Adrenal gland (tissue), 12 donors: Measurements from ENCODE around the gene NAGS. TPM values are rescaled to one million over a fixed set of nuclear protein-coding genes. Genes with fewer than 3 reads are reported as not detected.

Experiments used
- DNase-seq, 7 donors: peaks; one replicate each; pipeline ENCODE4 v3.0.0-alpha.2; 2019 to 2020
- H3K27ac ChIP-seq, 5 donors: fragments of 200-600 bp; sonication (generic) in 4 of 5; 1 replicate in 3 of 5; 2 replicates in 2 of 5; pipeline versions ENCODE4 v1.5.1 to v1.8.0; 2016 to 2020; ENCODE audit warnings: mild to moderate bottlenecking in 1 of 5
- H3K27me3 ChIP-seq: fragments of 200-600 bp; 2 replicates; pipeline ENCODE4 v1.8.0; 2021
- H3K36me3 ChIP-seq, 2 donors: fragments of 200-600 bp; replicated peaks in 1 of 2; 1 replicate in 1 of 2; 2 replicates in 1 of 2; pipeline versions ENCODE4 v1.5.1 to v1.8.0; 2018 to 2022
- H3K4me1 ChIP-seq, 2 donors: fragments of 200-600 bp; replicated peaks in 1 of 2; 1 replicate in 1 of 2; 2 replicates in 1 of 2; pipeline versions ENCODE4 v1.5.1 to v1.8.0; 2018 to 2021
- H3K4me3 ChIP-seq, 4 donors: fragments of 200-600 bp; sonication (generic) in 3 of 4; one replicate each; pipeline ENCODE4 v1.5.1; 2016 to 2018
- H3K9me3 ChIP-seq, 3 donors: fragments of 200-600 bp; sonication (generic) in 1 of 3; replicated peaks in 1 of 3; 1 replicate in 2 of 3; 2 replicates in 1 of 3; pipeline versions ENCODE4 v1.5.1 to v1.8.0; 2016 to 2021
- POLR2A ChIP-seq, 2 donors: fragments of 450-650 bp; IDR thresholded peaks; one replicate each; pipeline ENCODE4 v1.6.1; 2017; ENCODE audit warnings: antibody characterized with exemption in 2 of 2, mild to moderate bottlenecking in 2 of 2, moderate library complexity in 1 of 2
- WGBS, 4 donors: extraction: QIAGEN DNeasy Blood & Tissue Kit in 2 of 4; methylation state at CpG; one replicate each; pipeline versions ENCODE4 v1.1.5 to v1.1.7; 2013 to 2017; 5-methylcytosine and 5-hydroxymethylcytosine counted together
- intact Hi-C, 2 donors: fragments of 100-400 bp; cut with DNase I; formaldehyde crosslinking; loops; one replicate each; pipeline versions ENCODE4 v1.14.1 to v1.15.0; 2022 to 2023
- polyA plus RNA-seq, 3 donors: library from polyadenylated mRNA; stranded (reverse); fragments of 200-250 nt in 2 of 3; fragments of 350-450 nt in 1 of 3; fragmentation: Illumina TruSeq in 1 of 3; extraction: RNeasy Lipid Tissue Mini Kit (QIAGEN cat#74804) in 1 of 3; gene quantifications; one replicate each; pipeline ENCODE4 v1.2.3, GENCODE V29; 2013 to 2014
- total RNA-seq, 9 donors: library from RNA; depleted of rRNA in 4 of 9; stranded (reverse); fragments of >200 nt in 4 of 9; fragments of 120-200 nt in 1 of 9; fragmentation: NEBNext Ultra II Directional in 1 of 9; extraction: Animal tissue kit (Norgen Biotek cat#: 25700) in 1 of 9; gene quantifications; one replicate each; pipeline versions ENCODE4 v1.1.0 to v1.2.4, GENCODE V29; 2013 to 2023
- TF ChIP-seq, protein P1 (sequence below), 6 experiments: fragments of 450-650 bp in 4 of 6; fragments of 200-600 bp in 2 of 6; sonication (generic) in 1 of 6; IDR thresholded peaks; 1 replicate in 5 of 6; 2 replicates in 1 of 6; pipeline versions ENCODE4 v1.5.1 to v1.8.0; 2016 to 2021; ENCODE audit warnings: antibody characterized with exemption in 6 of 6, mild to moderate bottlenecking in 2 of 6, moderate library complexity in 1 of 6
- donor health status: healthy with polysubstance abuse.
- donor health status: Bipolar disorder and iron deficiency.
- donor health status: DM: yes; HTN: yes; CAD: no.
- donor health status: DM: no; HTN: no; CAD: no.
- donor health status: DM: no; HTN: no; CAD: no.
- donor health status: DM: yes; HTN: yes; CAD: no.

Gene NAGS
- total and polyA plus RNA-seq, 12 donors = 0.22 to 4.4 (median 1.1) TPM

DNA sequence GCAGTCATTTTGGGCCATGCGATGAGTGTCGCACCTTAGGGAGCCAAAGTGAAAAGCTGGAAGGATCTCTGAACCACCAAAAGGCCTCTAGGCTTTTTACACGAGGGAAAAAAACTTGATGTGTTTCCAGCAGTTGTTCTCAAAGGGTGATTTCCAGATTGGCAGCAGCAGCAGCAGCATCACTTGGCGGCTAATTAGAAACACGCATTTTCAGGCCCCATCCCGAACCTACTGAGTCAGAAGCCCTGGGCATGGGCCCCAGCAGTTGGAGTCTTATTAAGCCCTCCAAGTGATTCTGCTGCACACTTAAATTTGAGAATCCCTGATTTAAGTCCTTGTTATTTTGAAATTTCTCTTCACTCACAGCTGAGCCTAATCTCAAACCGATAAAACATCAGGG lies 25.4 kb upstream of the NAGS start:
- H3K4me1 ChIP-seq = peaks cover 0 to 6% of the 10 kb centered on the region in 2 donors
- DNase-seq = no peak
- no peak overlapping the region for H3K4me3 ChIP-seq
- whole genome bisulfite sequencing, 4 donors = 81 to 83% (median 82%) methylated on average over 7 of the region's 7 CpGs
- no peaks in the 10 kb centered on the region for H3K9me3 ChIP-seq
- peaks cover 12% of the 10 kb centered on the region for H3K27me3 ChIP-seq
- TF ChIP-seq POLR2A (IDR thresholded peaks at IDR 0.05) = no peak
- TF ChIP-seq, protein P1, sequence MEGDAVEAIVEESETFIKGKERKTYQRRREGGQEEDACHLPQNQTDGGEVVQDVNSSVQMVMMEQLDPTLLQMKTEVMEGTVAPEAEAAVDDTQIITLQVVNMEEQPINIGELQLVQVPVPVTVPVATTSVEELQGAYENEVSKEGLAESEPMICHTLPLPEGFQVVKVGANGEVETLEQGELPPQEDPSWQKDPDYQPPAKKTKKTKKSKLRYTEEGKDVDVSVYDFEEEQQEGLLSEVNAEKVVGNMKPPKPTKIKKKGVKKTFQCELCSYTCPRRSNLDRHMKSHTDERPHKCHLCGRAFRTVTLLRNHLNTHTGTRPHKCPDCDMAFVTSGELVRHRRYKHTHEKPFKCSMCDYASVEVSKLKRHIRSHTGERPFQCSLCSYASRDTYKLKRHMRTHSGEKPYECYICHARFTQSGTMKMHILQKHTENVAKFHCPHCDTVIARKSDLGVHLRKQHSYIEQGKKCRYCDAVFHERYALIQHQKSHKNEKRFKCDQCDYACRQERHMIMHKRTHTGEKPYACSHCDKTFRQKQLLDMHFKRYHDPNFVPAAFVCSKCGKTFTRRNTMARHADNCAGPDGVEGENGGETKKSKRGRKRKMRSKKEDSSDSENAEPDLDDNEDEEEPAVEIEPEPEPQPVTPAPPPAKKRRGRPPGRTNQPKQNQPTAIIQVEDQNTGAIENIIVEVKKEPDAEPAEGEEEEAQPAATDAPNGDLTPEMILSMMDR (IDR thresholded peaks at IDR 0.05) = no peak
- H3K27ac ChIP-seq = no peak overlapping the region
- no peaks in the 10 kb centered on the region for H3K36me3 ChIP-seq
- intact Hi-C loops = no loop called here

DNA sequence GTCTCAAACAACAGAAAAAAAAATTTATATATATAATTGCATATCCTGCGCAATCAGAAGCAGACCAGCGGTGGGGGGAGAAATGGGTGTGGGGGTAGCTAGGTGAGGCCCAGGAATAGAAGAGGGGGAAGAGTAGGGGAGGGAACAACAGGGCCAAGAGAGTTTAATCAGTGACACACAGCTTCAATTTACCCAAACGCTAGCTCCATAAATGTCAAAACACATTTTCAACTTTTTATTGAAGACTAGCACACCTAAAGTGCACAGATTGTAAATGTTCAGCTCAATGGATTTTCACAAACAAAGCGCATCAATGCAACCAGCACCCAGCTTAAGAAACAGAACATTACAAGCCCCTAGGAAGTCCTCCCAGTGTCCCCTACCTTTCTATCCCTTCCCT lies 24.8 kb upstream of the NAGS start:
- WGBS, 4 donors = 85 to 88% (median 88%) methylated on average over 4 of the region's 4 CpGs
- DNase-seq = no peak
- Histone ChIP-seq H3K27ac (no peak overlapping the region), H3K4me3 (no peak overlapping the region), H3K9me3 (no peaks in the 10 kb centered on the region), H3K27me3 (peaks cover 14% of the 10 kb centered on the region), H3K4me1 (peaks cover 0 to 8% of the 10 kb centered on the region in 2 donors), H3K36me3 (no peaks in the 10 kb centered on the region)
- no peak for TF ChIP-seq POLR2A (IDR thresholded peaks at IDR 0.05)
- TF ChIP-seq, protein P1 (IDR thresholded peaks at IDR 0.05) = no peak
- intact Hi-C loops = no loop called here

DNA sequence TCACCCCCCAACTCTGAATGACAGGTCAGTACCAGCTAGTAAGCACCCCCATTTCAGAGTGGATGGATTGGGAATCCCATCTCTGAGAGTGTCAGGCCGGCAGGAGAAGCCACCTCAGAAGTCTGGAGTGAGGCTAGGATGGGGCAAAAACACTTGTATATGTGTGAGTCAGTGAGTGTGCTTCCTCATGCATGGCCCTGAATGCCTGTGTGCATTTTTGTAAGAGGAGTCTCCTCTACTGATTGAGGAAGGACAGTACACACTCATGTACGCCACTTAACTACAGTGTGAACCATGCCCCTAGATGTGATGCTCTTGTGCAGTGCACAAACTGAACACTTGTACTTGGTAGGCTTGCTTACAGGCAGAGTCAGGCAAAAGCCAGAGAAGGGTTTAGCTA lies 22.3 kb upstream of the NAGS start:
- TF ChIP-seq POLR2A (IDR thresholded peaks at IDR 0.05) = no peak
- TF ChIP-seq, protein P1 (IDR thresholded peaks at IDR 0.05) = no peak
- H3K27me3 ChIP-seq = peaks cover 14% of the 10 kb centered on the region
- no peaks in the 10 kb centered on the region for H3K9me3 ChIP-seq
- no peak overlapping the region for H3K27ac ChIP-seq
- no peak overlapping the region for H3K4me3 ChIP-seq
- 74 to 82% (median 77%) methylated on average over 2 of the region's 2 CpGs for WGBS, 4 donors
- DNase-seq = no peak
- intact Hi-C loops = no loop called here
- no peaks in the 10 kb centered on the region for H3K36me3 ChIP-seq
- H3K4me1 ChIP-seq = peaks cover 0 to 8% of the 10 kb centered on the region in 2 donors

DNA sequence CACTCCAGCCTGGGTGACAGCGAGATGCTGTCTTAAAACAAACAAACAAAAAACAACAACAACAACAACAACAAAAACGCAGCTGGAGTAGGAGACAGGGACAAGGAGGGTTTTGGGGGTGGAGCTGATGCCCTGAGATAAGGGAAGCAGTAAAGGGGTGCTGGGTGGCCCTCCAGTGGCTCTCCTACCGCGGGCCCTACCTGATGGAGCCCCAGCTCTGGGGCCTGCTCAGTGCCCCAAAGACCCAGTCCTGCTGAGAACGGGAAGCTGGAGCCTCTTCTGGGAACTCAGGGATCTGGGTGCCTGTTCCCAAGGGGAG lies 21.3 kb upstream of the NAGS start:
- WGBS, 4 donors = 20 to 24% (median 23%) methylated on average over 5 of the region's 5 CpGs
- TF ChIP-seq POLR2A (IDR thresholded peaks at IDR 0.05) = no peak
- TF ChIP-seq, protein P1 (IDR thresholded peaks at IDR 0.05) = no peak
- Histone ChIP-seq H3K4me1 (peaks cover 0 to 8% of the 10 kb centered on the region in 2 donors), H3K27me3 (peaks cover 14% of the 10 kb centered on the region), H3K36me3 (no peaks in the 10 kb centered on the region), H3K27ac (no peak overlapping the region), H3K4me3 (peak overlapping the region in 1 of 4 donors; percentile 64), H3K9me3 (no peaks in the 10 kb centered on the region)
- intact Hi-C loops = no loop called here
- DNase-seq = no peak
